Tibial nerve (tissue), 4 donors: ENCODE results near the gene UBD. TPM values are rescaled to one million over a fixed set of nuclear protein-coding genes. Genes with fewer than 3 reads are reported as not detected.

Source experiments
- DNase-seq, 2 donors: peaks; one replicate each; pipeline ENCODE4 v3.0.0-alpha.2; 2019; ENCODE audit warnings: low spot score in 2 of 2
- H3K27ac ChIP-seq, 4 donors: fragments of 200-600 bp; sonication (generic) in 3 of 4; one replicate each; pipeline ENCODE4 v1.5.1; 2017 to 2019; ENCODE audit warnings: mild to moderate bottlenecking in 1 of 4
- H3K27me3 ChIP-seq, 2 donors: fragments of 200-600 bp; sonication (generic) in 1 of 2; one replicate each; pipeline versions ENCODE4 v1.5.1 to v1.6.0; 2017 to 2019
- H3K36me3 ChIP-seq, 3 donors: fragments of 200-600 bp; sonication (generic); one replicate each; pipeline ENCODE4 v1.5.1; 2018 to 2019
- H3K4me1 ChIP-seq, 4 donors: fragments of 200-600 bp; sonication (generic) in 3 of 4; one replicate each; pipeline ENCODE4 v1.5.1; 2017 to 2019
- H3K4me3 ChIP-seq, 4 donors: fragments of 200-600 bp; sonication (generic) in 3 of 4; one replicate each; pipeline ENCODE4 v1.5.1; 2017 to 2019; ENCODE audit warnings: mild to moderate bottlenecking in 1 of 4, moderate library complexity in 1 of 4
- H3K9me3 ChIP-seq, 4 donors: fragments of 200-600 bp; sonication (generic) in 3 of 4; one replicate each; pipeline ENCODE4 v1.5.1; 2017 to 2019
- EP300 ChIP-seq, 2 donors: sonication (generic); formaldehyde crosslinking; IDR thresholded peaks; one replicate each; pipeline ENCODE4 v1.6.1; 2017; ENCODE audit warnings: antibody characterized with exemption in 2 of 2, mild to moderate bottlenecking in 1 of 2
- POLR2A ChIP-seq, 2 donors: fragments of 450-650 bp; IDR thresholded peaks; one replicate each; pipeline ENCODE4 v1.6.1; 2017; ENCODE audit warnings: antibody characterized with exemption in 2 of 2, mild to moderate bottlenecking in 2 of 2, moderate library complexity in 2 of 2
- WGBS, 2 donors: methylation state at CpG; one replicate each; pipeline ENCODE4 v1.1.5; 2018; 5-methylcytosine and 5-hydroxymethylcytosine counted together
- total RNA-seq, 4 donors: library from RNA; depleted of rRNA; stranded (reverse); fragments of >200 nt; gene quantifications; one replicate each; pipeline ENCODE4 v1.1.0, GENCODE V29; 2016
- TF ChIP-seq, protein P1 (sequence below), 5 experiments: fragments of 200-600 bp in 3 of 5; fragments of 450-650 bp in 2 of 5; sonication (generic) in 3 of 5; IDR thresholded peaks; one replicate each; pipeline ENCODE4 v1.5.1; 2016 to 2019; ENCODE audit warnings: antibody characterized with exemption in 5 of 5, mild to moderate bottlenecking in 3 of 5, moderate library complexity in 2 of 5

Gene UBD
- total RNA-seq, 4 donors from 2014 or later, result 0.63 to 11.6 TPM; not detected in 2

DNA sequence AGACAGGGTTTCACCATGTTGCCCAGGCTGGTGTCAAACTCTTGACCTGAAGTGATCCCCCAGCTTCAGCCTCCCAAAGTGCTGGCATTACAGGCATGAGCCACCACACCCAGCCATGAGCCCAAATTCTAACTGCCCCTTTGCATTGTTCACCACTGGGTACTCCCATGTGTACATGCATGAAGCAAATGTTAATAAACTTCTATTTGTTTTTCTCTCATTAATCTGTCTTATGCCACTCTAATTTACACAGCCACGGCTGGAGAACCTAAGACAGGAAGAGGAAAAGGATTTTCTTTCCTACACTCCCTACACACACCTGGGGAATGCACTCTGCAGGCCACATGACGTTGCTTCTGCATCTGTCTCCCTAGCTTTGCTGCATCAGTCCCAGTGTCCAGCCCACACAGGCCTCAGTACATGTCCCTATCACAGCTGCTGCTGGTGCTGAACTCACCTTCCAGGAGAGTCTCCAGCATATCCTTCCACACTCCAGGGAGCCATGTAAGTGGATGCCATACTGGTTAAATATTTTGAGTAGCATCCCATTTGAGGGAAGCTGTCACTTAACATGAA lies 38.7 kb upstream of the UBD start:
- no peak overlapping the region for H3K27ac ChIP-seq
- 60 to 68% methylated on average over 2 of the region's 2 CpGs for WGBS, 2 donors

GRCh38 chr6:29597184-29597583 lies 37.7 kb upstream of the UBD start:
- DNase-seq, result no peak
- H3K27ac ChIP-seq, result no peak overlapping the region
- H3K4me1 ChIP-seq, result no peaks in the 10 kb centered on the region
- H3K4me3 ChIP-seq, result no peak overlapping the region
- TF ChIP-seq, protein P1, sequence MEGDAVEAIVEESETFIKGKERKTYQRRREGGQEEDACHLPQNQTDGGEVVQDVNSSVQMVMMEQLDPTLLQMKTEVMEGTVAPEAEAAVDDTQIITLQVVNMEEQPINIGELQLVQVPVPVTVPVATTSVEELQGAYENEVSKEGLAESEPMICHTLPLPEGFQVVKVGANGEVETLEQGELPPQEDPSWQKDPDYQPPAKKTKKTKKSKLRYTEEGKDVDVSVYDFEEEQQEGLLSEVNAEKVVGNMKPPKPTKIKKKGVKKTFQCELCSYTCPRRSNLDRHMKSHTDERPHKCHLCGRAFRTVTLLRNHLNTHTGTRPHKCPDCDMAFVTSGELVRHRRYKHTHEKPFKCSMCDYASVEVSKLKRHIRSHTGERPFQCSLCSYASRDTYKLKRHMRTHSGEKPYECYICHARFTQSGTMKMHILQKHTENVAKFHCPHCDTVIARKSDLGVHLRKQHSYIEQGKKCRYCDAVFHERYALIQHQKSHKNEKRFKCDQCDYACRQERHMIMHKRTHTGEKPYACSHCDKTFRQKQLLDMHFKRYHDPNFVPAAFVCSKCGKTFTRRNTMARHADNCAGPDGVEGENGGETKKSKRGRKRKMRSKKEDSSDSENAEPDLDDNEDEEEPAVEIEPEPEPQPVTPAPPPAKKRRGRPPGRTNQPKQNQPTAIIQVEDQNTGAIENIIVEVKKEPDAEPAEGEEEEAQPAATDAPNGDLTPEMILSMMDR (IDR thresholded peaks at IDR 0.05), result no peak
- TF ChIP-seq EP300 (IDR thresholded peaks at IDR 0.05), result no peak
- TF ChIP-seq POLR2A (IDR thresholded peaks at IDR 0.05), result no peak
- H3K36me3 ChIP-seq, result peaks cover 0 to 13% (median 0%) of the 10 kb centered on the region in 3 donors
- no peaks in the 10 kb centered on the region for H3K9me3 ChIP-seq
- no peaks in the 10 kb centered on the region for H3K27me3 ChIP-seq
- 80 to 95% methylated on average over 2 of the region's 2 CpGs for WGBS, 2 donors

More for the DNA sequence above, 38.7 kb upstream of the UBD start:
- DNase-seq, result no peak
- Histone ChIP-seq H3K4me3 (no peak overlapping the region), H3K9me3 (no peaks in the 10 kb centered on the region), H3K27me3 (no peaks in the 10 kb centered on the region), H3K4me1 (no peaks in the 10 kb centered on the region), H3K36me3 (peaks cover 0 to 23% (median 0%) of the 10 kb centered on the region in 3 donors)
- TF ChIP-seq POLR2A (IDR thresholded peaks at IDR 0.05), result no peak
- TF ChIP-seq, protein P1 (IDR thresholded peaks at IDR 0.05), result no peak
- TF ChIP-seq EP300 (IDR thresholded peaks at IDR 0.05), result no peak

DNA sequence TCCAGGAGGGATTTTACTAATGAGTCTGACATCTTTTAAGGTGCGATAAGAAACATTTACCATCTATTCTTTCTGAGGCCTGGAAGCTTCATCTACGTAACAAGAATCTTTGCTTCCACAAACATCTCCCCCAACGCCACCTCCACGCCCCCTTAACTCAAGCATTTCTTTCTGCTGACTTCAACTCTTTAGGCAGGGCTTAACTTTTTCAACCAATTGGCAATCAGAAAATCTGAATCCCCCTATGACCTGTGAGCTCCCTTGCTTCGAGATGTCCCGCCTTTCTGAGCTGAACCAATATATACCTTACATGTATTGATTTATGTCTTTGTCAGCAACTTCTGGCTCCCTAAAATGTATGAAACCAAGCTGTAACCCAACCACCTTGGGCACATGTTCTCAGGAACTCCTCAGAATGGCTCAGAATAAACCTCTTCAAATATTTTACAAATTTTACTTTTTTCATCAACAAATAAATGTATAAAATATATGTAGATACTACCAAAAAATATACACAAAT lies 36.9 kb upstream of the UBD start:
- H3K36me3 ChIP-seq, result peaks cover 0 to 5% (median 0%) of the 10 kb centered on the region in 3 donors
- no peak for DNase-seq
- WGBS, 2 donors, result 70 to 72% methylated on average over 6 of the region's 6 CpGs

GRCh38 chr6:29593199-29593855 lies 33.8 kb upstream of the UBD start:
- no peak overlapping the region for H3K27ac ChIP-seq
- no peak for DNase-seq
- no peaks in the 10 kb centered on the region for H3K9me3 ChIP-seq
- H3K4me1 ChIP-seq, result no peaks in the 10 kb centered on the region
- H3K27me3 ChIP-seq, result no peaks in the 10 kb centered on the region
- no peaks in the 10 kb centered on the region for H3K36me3 ChIP-seq
- 21 to 27% methylated on average over 4 of the region's 4 CpGs for WGBS, 2 donors
- TF ChIP-seq POLR2A (IDR thresholded peaks at IDR 0.05), result no peak
- TF ChIP-seq EP300 (IDR thresholded peaks at IDR 0.05), result no peak
- TF ChIP-seq, protein P1 (IDR thresholded peaks at IDR 0.05), result no peak
- no peak overlapping the region for H3K4me3 ChIP-seq

More for the DNA sequence above, 36.9 kb upstream of the UBD start:
- Histone ChIP-seq H3K27me3 (no peaks in the 10 kb centered on the region), H3K4me1 (no peaks in the 10 kb centered on the region), H3K27ac (no peak overlapping the region), H3K9me3 (no peaks in the 10 kb centered on the region), H3K4me3 (no peak overlapping the region)
- TF ChIP-seq POLR2A (IDR thresholded peaks at IDR 0.05), result no peak
- TF ChIP-seq, protein P1 (IDR thresholded peaks at IDR 0.05), result no peak

DNA sequence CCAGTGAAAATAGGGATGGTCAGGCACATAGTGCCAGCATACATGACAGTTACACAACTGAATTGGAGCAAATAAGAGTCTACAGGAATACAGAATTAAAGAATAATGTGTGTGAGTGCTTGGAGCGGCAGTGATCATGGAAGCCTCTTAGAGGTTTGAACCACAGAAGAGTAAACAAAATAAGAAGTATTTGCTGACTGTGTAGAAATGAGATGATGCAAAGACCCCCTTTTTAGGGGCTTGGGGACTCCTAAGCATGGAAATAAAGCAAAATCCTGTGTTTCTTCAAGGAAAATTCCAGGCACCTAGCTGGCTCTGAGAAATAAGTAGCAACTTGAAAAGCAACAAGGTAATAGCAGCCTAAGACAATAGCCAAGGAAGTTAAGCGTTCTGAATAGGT lies 32.1 kb upstream of the UBD start:
- Histone ChIP-seq H3K9me3 (no peaks in the 10 kb centered on the region), H3K4me1 (no peaks in the 10 kb centered on the region), H3K4me3 (no peak overlapping the region), H3K27me3 (no peaks in the 10 kb centered on the region), H3K27ac (no peak overlapping the region), H3K36me3 (no peaks in the 10 kb centered on the region)
- no peak for DNase-seq
- 72 to 73% methylated on average over 2 of the region's 2 CpGs for WGBS, 2 donors
- no peak for TF ChIP-seq POLR2A (IDR thresholded peaks at IDR 0.05)
- TF ChIP-seq EP300 (IDR thresholded peaks at IDR 0.05), result no peak
- TF ChIP-seq, protein P1 (IDR thresholded peaks at IDR 0.05), result no peak
